Ishikawa (cell line): ENCODE data around the gene PPP1R27.

Source experiments
- CEBPB ChIP-seq: IDR thresholded peaks from 2 replicates; pipeline ENCODE4 v1.6.1; 2012
- CREB1 ChIP-seq: IDR thresholded peaks from 2 replicates; pipeline ENCODE4 v1.6.1; 2012; ENCODE audit warnings: low read depth
- EGR1 ChIP-seq: IDR thresholded peaks from 2 replicates; pipeline ENCODE4 v1.6.1; 2012
- EP300 ChIP-seq: IDR thresholded peaks from 2 replicates; pipeline ENCODE4 v1.6.1; 2012; ENCODE audit warnings: borderline replicate concordance
- FOXM1 ChIP-seq: IDR thresholded peaks from 2 replicates; pipeline ENCODE4 v1.6.1; 2012; ENCODE audit warnings: low read depth, borderline replicate concordance
- NFIC ChIP-seq: IDR thresholded peaks from 2 replicates; pipeline ENCODE4 v1.6.1; 2012
- RAD21 ChIP-seq: IDR thresholded peaks from 2 replicates; pipeline ENCODE4 v1.6.1; 2012; ENCODE audit warnings: low read depth
- TAF1 ChIP-seq: IDR thresholded peaks from 2 replicates; pipeline ENCODE4 v1.6.1; 2012; ENCODE audit warnings: low read depth, mild to moderate bottlenecking
- TCF12 ChIP-seq: IDR thresholded peaks from 2 replicates; pipeline ENCODE4 v1.6.1; 2012; ENCODE audit warnings: low read depth
- TEAD4 ChIP-seq: IDR thresholded peaks from 2 replicates; pipeline ENCODE4 v1.6.1; 2012
- YY1 ChIP-seq: IDR thresholded peaks from 2 replicates; pipeline ENCODE4 v1.6.1; 2012; ENCODE audit warnings: low read depth
- ZBTB7A ChIP-seq: IDR thresholded peaks from 2 replicates; pipeline ENCODE4 v1.6.1; 2012; ENCODE audit warnings: low read depth
- TF ChIP-seq, protein P1 (sequence below): IDR thresholded peaks from 2 replicates; pipeline ENCODE4 v1.6.1; 2012
- TF ChIP-seq, protein P2 (sequence below): IDR thresholded peaks from 2 replicates; pipeline ENCODE4 v1.6.1; 2012; ENCODE audit warnings: low read depth, mild to moderate bottlenecking
- TF ChIP-seq, protein P3 (sequence below): IDR thresholded peaks from 2 replicates; pipeline ENCODE4 v1.6.1; 2012

PPP1R27 gene

DNA sequence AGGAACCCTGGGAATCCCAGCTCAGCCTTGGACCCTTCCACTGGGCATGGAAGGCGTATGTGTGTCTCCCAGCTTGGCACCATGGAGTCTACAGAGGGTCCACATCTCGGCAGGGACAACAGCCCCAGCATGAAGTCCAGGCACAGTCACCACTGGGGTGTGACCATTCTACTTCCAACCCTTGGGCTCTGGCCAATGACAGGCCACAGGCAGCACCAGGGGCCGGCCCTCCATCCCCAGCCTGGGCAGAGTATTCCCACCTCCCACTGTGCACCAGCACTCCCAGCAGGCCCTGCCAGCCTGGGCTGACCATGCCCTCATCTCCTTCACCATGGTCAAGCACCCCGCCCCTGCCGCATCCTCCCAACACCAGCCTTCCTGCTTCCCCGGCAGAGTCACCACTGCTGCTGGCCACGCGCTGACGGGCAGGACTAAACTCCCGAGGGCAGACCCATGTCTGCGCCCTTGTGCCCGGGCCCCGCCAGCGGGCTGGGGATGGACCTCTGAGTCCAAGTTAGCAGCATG, 9.5 kb upstream of the PPP1R27 start:
- TF ChIP-seq TAF1: no peak
- no peak for TF ChIP-seq EP300
- TF ChIP-seq YY1: no peak
- TF ChIP-seq, protein P1, sequence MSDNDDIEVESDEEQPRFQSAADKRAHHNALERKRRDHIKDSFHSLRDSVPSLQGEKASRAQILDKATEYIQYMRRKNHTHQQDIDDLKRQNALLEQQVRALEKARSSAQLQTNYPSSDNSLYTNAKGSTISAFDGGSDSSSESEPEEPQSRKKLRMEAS: no peak
- no peak for TF ChIP-seq TCF12
- TF ChIP-seq, protein P2, sequence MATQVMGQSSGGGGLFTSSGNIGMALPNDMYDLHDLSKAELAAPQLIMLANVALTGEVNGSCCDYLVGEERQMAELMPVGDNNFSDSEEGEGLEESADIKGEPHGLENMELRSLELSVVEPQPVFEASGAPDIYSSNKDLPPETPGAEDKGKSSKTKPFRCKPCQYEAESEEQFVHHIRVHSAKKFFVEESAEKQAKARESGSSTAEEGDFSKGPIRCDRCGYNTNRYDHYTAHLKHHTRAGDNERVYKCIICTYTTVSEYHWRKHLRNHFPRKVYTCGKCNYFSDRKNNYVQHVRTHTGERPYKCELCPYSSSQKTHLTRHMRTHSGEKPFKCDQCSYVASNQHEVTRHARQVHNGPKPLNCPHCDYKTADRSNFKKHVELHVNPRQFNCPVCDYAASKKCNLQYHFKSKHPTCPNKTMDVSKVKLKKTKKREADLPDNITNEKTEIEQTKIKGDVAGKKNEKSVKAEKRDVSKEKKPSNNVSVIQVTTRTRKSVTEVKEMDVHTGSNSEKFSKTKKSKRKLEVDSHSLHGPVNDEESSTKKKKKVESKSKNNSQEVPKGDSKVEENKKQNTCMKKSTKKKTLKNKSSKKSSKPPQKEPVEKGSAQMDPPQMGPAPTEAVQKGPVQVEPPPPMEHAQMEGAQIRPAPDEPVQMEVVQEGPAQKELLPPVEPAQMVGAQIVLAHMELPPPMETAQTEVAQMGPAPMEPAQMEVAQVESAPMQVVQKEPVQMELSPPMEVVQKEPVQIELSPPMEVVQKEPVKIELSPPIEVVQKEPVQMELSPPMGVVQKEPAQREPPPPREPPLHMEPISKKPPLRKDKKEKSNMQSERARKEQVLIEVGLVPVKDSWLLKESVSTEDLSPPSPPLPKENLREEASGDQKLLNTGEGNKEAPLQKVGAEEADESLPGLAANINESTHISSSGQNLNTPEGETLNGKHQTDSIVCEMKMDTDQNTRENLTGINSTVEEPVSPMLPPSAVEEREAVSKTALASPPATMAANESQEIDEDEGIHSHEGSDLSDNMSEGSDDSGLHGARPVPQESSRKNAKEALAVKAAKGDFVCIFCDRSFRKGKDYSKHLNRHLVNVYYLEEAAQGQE: no peak
- TF ChIP-seq NFIC: no peak
- TF ChIP-seq CREB1: no peak
- TF ChIP-seq CEBPB: no peak
- TF ChIP-seq, protein P3, sequence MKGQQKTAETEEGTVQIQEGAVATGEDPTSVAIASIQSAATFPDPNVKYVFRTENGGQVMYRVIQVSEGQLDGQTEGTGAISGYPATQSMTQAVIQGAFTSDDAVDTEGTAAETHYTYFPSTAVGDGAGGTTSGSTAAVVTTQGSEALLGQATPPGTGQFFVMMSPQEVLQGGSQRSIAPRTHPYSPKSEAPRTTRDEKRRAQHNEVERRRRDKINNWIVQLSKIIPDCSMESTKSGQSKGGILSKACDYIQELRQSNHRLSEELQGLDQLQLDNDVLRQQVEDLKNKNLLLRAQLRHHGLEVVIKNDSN: no peak

DNA sequence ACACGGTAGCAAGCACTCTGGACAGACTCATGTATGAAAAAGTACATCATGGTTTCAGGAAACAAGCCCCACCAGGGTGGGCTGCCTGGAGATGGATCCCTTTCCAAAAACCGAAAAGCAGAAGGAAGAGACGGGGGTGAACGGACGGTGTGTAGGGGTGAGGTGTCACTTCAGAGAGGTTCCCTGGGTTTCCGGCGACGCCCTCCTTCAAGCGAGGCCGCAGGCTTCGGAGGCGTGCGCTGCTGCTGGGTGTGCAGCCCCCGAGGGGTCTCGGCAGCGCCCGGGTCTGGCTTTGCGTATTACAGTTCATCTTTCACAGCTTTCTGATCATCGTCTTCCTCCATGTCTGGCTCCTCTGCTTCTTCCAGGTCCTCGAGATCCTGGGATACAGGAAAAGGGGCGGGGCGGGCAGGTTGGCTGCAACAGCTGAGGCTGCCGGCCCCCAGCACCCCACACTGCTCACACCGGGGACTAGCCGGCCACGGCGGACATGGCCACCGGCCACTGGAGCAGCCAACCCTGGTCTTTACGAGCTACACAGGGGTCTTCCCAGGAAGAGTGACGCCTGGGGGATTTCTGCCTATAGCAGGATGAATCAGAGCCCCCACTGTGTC, 9.0 kb upstream of the PPP1R27 start:
- no peak for TF ChIP-seq RAD21
- TF ChIP-seq YY1: no peak
- TF ChIP-seq, protein P1: no peak
- TF ChIP-seq, protein P2: no peak
- TF ChIP-seq CEBPB: no peak

DNA sequence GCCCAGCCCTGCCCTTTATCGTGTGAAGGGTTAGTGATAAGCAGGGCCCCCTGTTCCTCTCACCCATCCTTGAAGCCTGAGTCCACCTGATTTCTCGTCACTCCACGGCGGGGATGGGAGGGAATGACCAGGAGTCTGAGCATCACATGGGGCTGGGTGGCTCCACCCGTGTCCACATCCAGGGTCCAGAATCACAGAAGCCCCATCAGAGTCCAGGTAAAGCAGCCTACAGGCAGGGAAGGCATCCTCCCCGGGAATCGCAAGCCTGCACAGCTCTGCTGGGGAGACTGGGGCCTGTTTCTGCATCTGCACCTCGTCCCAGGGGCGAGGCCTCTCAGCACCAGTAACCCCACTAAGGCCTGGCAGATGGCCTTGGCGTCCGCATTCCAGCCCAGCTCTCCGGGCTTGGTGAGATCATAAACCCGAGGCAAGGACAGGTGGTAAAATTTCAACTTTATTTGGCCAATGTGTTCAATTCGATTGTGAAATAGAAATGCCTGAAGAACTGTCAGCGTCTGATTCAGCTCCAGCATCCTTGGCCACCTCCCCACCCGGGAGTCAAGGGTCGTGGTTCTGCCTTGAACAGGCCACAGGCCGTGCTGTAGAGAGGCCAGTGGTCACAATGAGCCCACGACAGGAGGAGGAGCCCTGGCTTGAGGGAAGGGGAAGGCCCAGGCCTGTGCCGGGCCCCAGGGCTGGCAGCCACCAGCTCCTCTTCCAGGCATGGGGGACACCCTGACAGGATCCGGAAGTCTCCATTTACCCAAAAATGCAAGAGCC, 8.1 kb upstream of the PPP1R27 start:
- no peak for TF ChIP-seq TAF1
- TF ChIP-seq, protein P3: no peak
- TF ChIP-seq, protein P2: no peak
- TF ChIP-seq CEBPB: no peak
- no peak for TF ChIP-seq ZBTB7A
- no peak for TF ChIP-seq YY1
- no peak for TF ChIP-seq RAD21
- no peak for TF ChIP-seq EP300
- no peak for TF ChIP-seq TCF12
- TF ChIP-seq EGR1: no peak
- no peak for TF ChIP-seq CREB1
- TF ChIP-seq, protein P1: no peak
- no peak for TF ChIP-seq NFIC
- no peak for TF ChIP-seq FOXM1
- no peak for TF ChIP-seq TEAD4

DNA sequence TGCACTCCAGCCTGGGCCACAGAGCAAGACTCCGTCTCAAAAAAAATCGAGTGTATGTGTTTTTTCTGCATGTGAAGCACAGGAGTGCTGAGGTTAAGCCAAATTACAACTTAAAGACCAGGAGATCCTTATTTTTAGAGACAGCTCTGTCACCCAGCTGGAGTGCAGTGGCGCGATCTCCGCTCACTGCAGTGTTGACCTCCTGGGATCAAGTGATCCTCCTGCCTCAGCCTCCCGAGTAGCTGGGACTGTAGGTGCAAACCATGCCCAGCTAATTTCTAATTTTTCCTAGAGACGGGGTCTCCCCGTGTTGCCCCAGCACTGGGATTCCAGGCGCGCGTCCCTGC, 7.5 kb upstream of the PPP1R27 start:
- TF ChIP-seq, protein P3: no peak
- TF ChIP-seq EGR1: no peak
- TF ChIP-seq NFIC: no peak
